GM12878 (cell line): ENCODE results near the gene DUSP8. TPM values are rescaled to one million over a fixed set of nuclear protein-coding genes. Genes with fewer than 3 reads are reported as not detected.

Experiments
- ATAC-seq: fragments of 200-7000 bp; cut with Tn5 transposase; 3 replicates; pipeline ENCODE4 v1.9.1; 2020; ENCODE audit warnings: mild to moderate bottlenecking, moderate library complexity
- BruUV-seq: library from RNA; stranded (reverse); fragments of 400-500 nt; replicated peaks from 2 replicates; lab custom pipeline; 2021; lab: Mats Ljungman, UMichigan
- CTCF ChIA-PET: fragments of 300-600 bp; sonication (Branson Sonifier 250); formaldehyde crosslinking; extraction: SDS; loops from one replicate; lab custom pipeline; 2021; ENCODE audit warnings: inconsistent platforms; lab: Yijun Ruan, JAX
- POLR2A ChIA-PET: fragments of 350-600 bp; formaldehyde crosslinking; extraction: SDS; loops from one replicate; lab custom pipeline; 2021; ENCODE audit warnings: inconsistent platforms; lab: Charles Lee
- RAD21 ChIA-PET: fragments of 300-600 bp; sonication (Branson Sonifier 250); formaldehyde crosslinking; loops from one replicate; lab custom pipeline; 2023; ENCODE audit warnings: antibody characterized with exemption; ENCODE audit not compliant: unreplicated experiment; lab: Charles Lee
- SMC1A ChIA-PET: fragments of 300-600 bp; sonication (Branson Sonifier 250); formaldehyde crosslinking; loops from one replicate; lab custom pipeline; 2023; ENCODE audit not compliant: unreplicated experiment, uncharacterized antibody; lab: Charles Lee
- DNase-seq: peaks from one replicate; pipeline ENCODE4 v3.0.0-alpha.2; 2011; ENCODE audit warnings: low read depth, low spot score
- FAIRE-seq: peaks from 3 replicates; lab custom pipeline; 2011; peaks lifted over from hg19 to GRCh38; lab: Jason Lieb, UNC
- H2AFZ ChIP-seq: 2 replicates; pipeline ENCODE4 v1.6.0; 2011; ENCODE audit warnings: low read depth, low read length, control low read depth; ENCODE audit not compliant: control insufficient read depth
- H3K27ac ChIP-seq: 2 replicates; pipeline ENCODE4 v1.5.1; 2011; ENCODE audit warnings: control low read depth; ENCODE audit not compliant: control insufficient read depth, insufficient read depth
- H3K27me3 ChIP-seq, 2 experiments: replicated peaks in 1 of 2; 2 replicates each; pipeline versions ENCODE4 v1.6.0 to v1.6.1; 2011; ENCODE audit warnings: low read length in 1 of 2; ENCODE audit not compliant: control insufficient read depth in 2 of 2, insufficient read depth in 2 of 2
- H3K36me3 ChIP-seq, 2 experiments: 2 replicates each; pipeline ENCODE4 v1.5.1; 2011; ENCODE audit warnings: low read length in 1 of 2; ENCODE audit not compliant: control insufficient read depth in 2 of 2, insufficient read depth in 2 of 2
- H3K4me1 ChIP-seq: 2 replicates; pipeline ENCODE4 v1.6.1; 2011; ENCODE audit warnings: mild to moderate bottlenecking, low read length, moderate library complexity, mixed read lengths; ENCODE audit not compliant: control insufficient read depth, insufficient read depth
- H3K4me2 ChIP-seq: 2 replicates; pipeline ENCODE4 v1.6.0; 2011; ENCODE audit warnings: control low read depth; ENCODE audit not compliant: control insufficient read depth, insufficient read depth
- H3K4me3 ChIP-seq: fragments of 200-600 bp; sonication (generic); 2 replicates; pipeline ENCODE4 v1.5.1; 2016
- H3K79me2 ChIP-seq: 2 replicates; pipeline ENCODE4 v1.6.0; 2011; ENCODE audit warnings: low read length; ENCODE audit not compliant: control insufficient read depth, insufficient read depth
- H3K9ac ChIP-seq: 2 replicates; pipeline ENCODE4 v1.8.0; 2011; ENCODE audit warnings: low read length, control low read depth, mixed read lengths; ENCODE audit not compliant: control insufficient read depth, insufficient read depth
- H3K9me3 ChIP-seq: replicated peaks from 3 replicates; pipeline ENCODE4 v1.5.1; 2011; ENCODE audit warnings: mild to moderate bottlenecking, low read length; ENCODE audit not compliant: control insufficient read depth, insufficient read depth
- H4K20me1 ChIP-seq: 2 replicates; pipeline ENCODE4 v1.6.0; 2011; ENCODE audit not compliant: control insufficient read depth, insufficient read depth
- CBX3 ChIP-seq: fragments of 200-600 bp; sonication (generic); IDR thresholded peaks from 2 replicates; pipeline ENCODE4 v1.6.1; 2016; ENCODE audit warnings: low read depth, borderline replicate concordance
- EGR1 ChIP-seq, 2 experiments: IDR thresholded peaks; 1 replicate in 1 of 2; 2 replicates in 1 of 2; pipeline ENCODE4 v1.6.1; 2011 to 2012; ENCODE audit warnings: low read depth in 2 of 2, low read length in 2 of 2, borderline replicate concordance in 1 of 2, mild to moderate bottlenecking in 1 of 2, moderate library complexity in 1 of 2
- FOS ChIP-seq: IDR thresholded peaks from 3 replicates; pipeline ENCODE4 v1.6.1; 2011; ENCODE audit warnings: borderline replicate concordance; ENCODE audit not compliant: insufficient read length; ENCODE audit errors: extremely low read depth
- LARP7 ChIP-seq: fragments of 450-650 bp; IDR thresholded peaks from 2 replicates; pipeline ENCODE4 v1.6.1; 2017; ENCODE audit warnings: mild to moderate bottlenecking
- NFXL1 ChIP-seq: fragments of 450-650 bp; IDR thresholded peaks from 2 replicates; pipeline ENCODE4 v1.6.1; 2017; ENCODE audit warnings: antibody characterized with exemption, mild to moderate bottlenecking, borderline replicate concordance
- SMAD5 ChIP-seq: IDR thresholded peaks from 2 replicates; pipeline ENCODE4 v1.6.1; 2016; ENCODE audit warnings: antibody characterized with exemption, low read depth
- WGBS: methylation state at CpG from one replicate; pipeline ENCODE4 v1.1.6; 2016; ENCODE audit warnings: low lambda C conversion rate; ENCODE audit not compliant: insufficient replicate concordance, insufficient coverage; ENCODE audit errors: missing lambda C conversion rate; 5-methylcytosine and 5-hydroxymethylcytosine counted together
- in situ Hi-C: fragments of 300-500 bp; cut with MboI; formaldehyde crosslinking; loops from 9 replicates; pipeline ENCODE4 v1.14.3; 2018; ENCODE audit warnings: mixed read lengths
- intact Hi-C: fragments of 100-400 bp; cut with micrococcal nuclease; formaldehyde crosslinking; loops from one replicate; pipeline ENCODE4 v1.14.2; 2022; ENCODE audit not compliant: unreplicated experiment
- polyA plus RNA-seq, 11 experiments: library from polyadenylated mRNA; depleted of rRNA in 4 of 11; unstranded in 6 of 11; stranded (reverse) in 5 of 11; fragments of >200 nt; fragmentation: Nextera tagmentation in 4 of 11; fragmentation: Illumina TruSeq in 1 of 11; extraction: Ambion mirVana in 4 of 11; extraction: Trizol in 1 of 11; gene quantifications; 1 replicate in 1 of 11; 2 replicates in 10 of 11; pipeline versions ENCODE4 v1.2.1 to v1.2.3, GENCODE V29; 2011 to 2016; ENCODE audit warnings: inconsistent platforms in 2 of 11, missing spikeins in 2 of 11, low read depth in 1 of 11
- total RNA-seq, 4 experiments: library from RNA; depleted of rRNA in 3 of 4; stranded (reverse); fragments of >200 nt in 3 of 4; fragmentation: Illumina TruSeq in 1 of 4; extraction: Trizol in 1 of 4; gene quantifications; 2 replicates each; pipeline versions ENCODE4 v1.2.1 to v1.2.3, GENCODE V29; 2013 to 2021
- TF ChIP-seq, protein P1 (sequence below): fragments of 450-650 bp; formaldehyde crosslinking; IDR thresholded peaks from 2 replicates; pipeline ENCODE4 v1.5.0; 2022; ENCODE audit warnings: mild to moderate bottlenecking, missing genetic modification characterization

The DUSP8 gene
- total and polyA plus RNA-seq, 10 of the 15 experiments (the other 5 are each of a cell fraction or from before 2014, with no cell fraction given): 0.04 to 1.7 (median 0.26) TPM; not detected in 6

DNA sequence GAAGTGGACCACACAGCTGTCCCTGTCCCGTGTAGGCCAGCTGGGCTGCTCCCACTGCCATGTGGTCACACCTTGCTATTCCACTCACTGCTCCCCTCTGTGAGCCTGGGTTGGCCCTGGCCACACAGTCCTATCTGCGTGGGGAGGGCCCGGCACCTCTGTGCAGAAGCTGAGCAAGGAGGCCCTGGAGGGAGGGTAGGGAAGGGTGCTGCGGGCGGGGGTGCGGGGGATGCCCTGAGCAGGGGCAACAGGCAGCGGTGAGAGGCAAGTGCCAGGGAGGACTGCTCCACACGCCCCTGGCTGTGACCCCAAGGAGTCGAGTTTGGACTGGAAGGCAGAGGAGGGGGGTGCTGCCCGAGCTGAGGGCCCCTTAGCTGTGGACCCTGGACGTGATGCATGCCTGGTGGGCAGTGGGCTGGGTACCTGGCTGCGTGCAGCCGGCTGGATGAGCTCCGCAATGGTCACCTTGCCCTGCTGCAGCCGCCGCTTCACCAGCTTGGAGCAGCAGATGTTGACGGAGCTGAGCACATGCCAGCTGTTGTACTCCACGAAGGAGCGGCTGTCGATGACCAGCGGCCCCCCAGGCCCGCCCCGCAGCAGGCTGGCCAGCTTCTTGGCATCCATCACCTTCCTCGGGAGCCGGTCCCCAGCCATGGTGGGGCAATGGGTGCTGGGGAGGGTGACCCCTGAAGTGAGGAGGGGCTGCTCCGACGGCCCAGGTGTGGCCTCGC is 6.7 kb downstream of the DUSP8 start:
- SMC1A ChIA-PET: no interaction called here
- no peak overlapping the region for H3K9ac ChIP-seq

More for the DNA sequence above, 6.7 kb downstream of the DUSP8 start:
- POLR2A ChIA-PET: no interaction called here
- CTCF ChIA-PET: interaction anchor here (1.8 kb wide), 1 partner anchor 9 kb away, joined by 12 read pairs; no protein-coding TSS in a partner anchor
- FAIRE-seq: no peak
- Histone ChIP-seq H3K9me3 (no peaks in the 10 kb centered on the region), H2AFZ (no peak overlapping the region), H4K20me1 (no peaks in the 10 kb centered on the region), H3K27me3 (peaks cover 0 to 3% of the 10 kb centered on the region in 2 experiments; a peak in 2 of 4 replicates), H3K27ac (no peak overlapping the region), H3K36me3 (no peaks in the 10 kb centered on the region), H3K4me3 (no peak overlapping the region), H3K4me2 (no peak overlapping the region), H3K79me2 (no peaks in the 10 kb centered on the region), H3K4me1 (no peaks in the 10 kb centered on the region)
- 30% methylated on average over 28 of the region's 28 CpGs for WGBS
- ATAC-seq: no peak
- TF ChIP-seq NFXL1 (no peak), LARP7 (no peak), FOS (no peak), SMAD5 (no peak), EGR1 (IDR thresholded peaks at IDR 0.05; ENCODE audit: borderline replicate concordance in 1 of 2, low read depth in 2 of 2, low read length in 2 of 2) (no peak), CBX3 (no peak)
- TF ChIP-seq, protein P1, sequence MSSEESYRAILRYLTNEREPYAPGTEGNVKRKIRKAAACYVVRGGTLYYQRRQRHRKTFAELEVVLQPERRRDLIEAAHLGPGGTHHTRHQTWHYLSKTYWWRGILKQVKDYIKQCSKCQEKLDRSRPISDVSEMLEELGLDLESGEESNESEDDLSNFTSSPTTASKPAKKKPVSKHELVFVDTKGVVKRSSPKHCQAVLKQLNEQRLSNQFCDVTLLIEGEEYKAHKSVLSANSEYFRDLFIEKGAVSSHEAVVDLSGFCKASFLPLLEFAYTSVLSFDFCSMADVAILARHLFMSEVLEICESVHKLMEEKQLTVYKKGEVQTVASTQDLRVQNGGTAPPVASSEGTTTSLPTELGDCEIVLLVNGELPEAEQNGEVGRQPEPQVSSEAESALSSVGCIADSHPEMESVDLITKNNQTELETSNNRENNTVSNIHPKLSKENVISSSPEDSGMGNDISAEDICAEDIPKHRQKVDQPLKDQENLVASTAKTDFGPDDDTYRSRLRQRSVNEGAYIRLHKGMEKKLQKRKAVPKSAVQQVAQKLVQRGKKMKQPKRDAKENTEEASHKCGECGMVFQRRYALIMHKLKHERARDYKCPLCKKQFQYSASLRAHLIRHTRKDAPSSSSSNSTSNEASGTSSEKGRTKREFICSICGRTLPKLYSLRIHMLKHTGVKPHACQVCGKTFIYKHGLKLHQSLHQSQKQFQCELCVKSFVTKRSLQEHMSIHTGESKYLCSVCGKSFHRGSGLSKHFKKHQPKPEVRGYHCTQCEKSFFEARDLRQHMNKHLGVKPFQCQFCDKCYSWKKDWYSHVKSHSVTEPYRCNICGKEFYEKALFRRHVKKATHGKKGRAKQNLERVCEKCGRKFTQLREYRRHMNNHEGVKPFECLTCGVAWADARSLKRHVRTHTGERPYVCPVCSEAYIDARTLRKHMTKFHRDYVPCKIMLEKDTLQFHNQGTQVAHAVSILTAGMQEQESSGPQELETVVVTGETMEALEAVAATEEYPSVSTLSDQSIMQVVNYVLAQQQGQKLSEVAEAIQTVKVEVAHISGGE (CRISPR knock-in tag): no peak
- intact Hi-C loops: no loop called here
- in situ Hi-C loops: no loop called here
- no peak for DNase-seq
- RAD21 ChIA-PET: interaction anchor here (1.7 kb wide), 1 partner anchor 9 kb away, joined by 5 read pairs; no protein-coding TSS in a partner anchor
- BruUV-seq: no TSS peak
